ENCODE results near the gene ZCCHC4. TPM values are rescaled to one million over a fixed set of nuclear protein-coding genes. Genes with fewer than 3 reads are reported as not detected.
"Not testable (repeated sequence)": the region's sequence is repeated elsewhere in the genome, so short reads cannot be mapped to it uniquely, and the experiment has no call there.

Gene ZCCHC4
- total RNA-seq, 1 experiment from 2014 or later: 9.7 TPM

- in situ Hi-C loops (cut with HindIII; ENCODE audit: low sequenced_read_pairs): no loop called here
- no peak for DNase-seq (ENCODE audit: low spot score)
Observed at GRCh38 chr4:25313201-25313895, 774 bp downstream of the ZCCHC4 start.

GRCh38 chr4:25320336-25320735 is 7.8 kb downstream of the ZCCHC4 start:
- DNase-seq (ENCODE audit: low spot score): no peak
- in situ Hi-C loops (cut with HindIII; ENCODE audit: low sequenced_read_pairs): no loop called here

- DNase-seq (ENCODE audit: low spot score): no peak
Observed at GRCh38 chr4:25320773-25321172, 8.2 kb downstream of the ZCCHC4 start.

GRCh38 chr4:25321703-25322102 is 9.1 kb downstream of the ZCCHC4 start:
- in situ Hi-C loops (cut with HindIII; ENCODE audit: low sequenced_read_pairs): no loop called here
- no peak for DNase-seq (ENCODE audit: low spot score)

More at GRCh38 chr4:25320773-25321172, 8.2 kb downstream of the ZCCHC4 start:
- in situ Hi-C loops (cut with HindIII; ENCODE audit: low sequenced_read_pairs): no loop called here

- in situ Hi-C loops (cut with HindIII; ENCODE audit: low sequenced_read_pairs); DNase-seq (ENCODE audit: low spot score): not testable (repeated sequence)
Observed at GRCh38 chr4:25328463-25328862, 15.9 kb downstream of the ZCCHC4 start.

- DNase-seq (ENCODE audit: low spot score): no peak
- in situ Hi-C loops (cut with HindIII; ENCODE audit: low sequenced_read_pairs): no loop called here
Observed at GRCh38 chr4:25330335-25330734, 17.8 kb downstream of the ZCCHC4 start.

- in situ Hi-C loops (cut with HindIII; ENCODE audit: low sequenced_read_pairs): no loop called here
- DNase-seq (ENCODE audit: low spot score): no peak
Observed at GRCh38 chr4:25330905-25331808, 18.6 kb downstream of the ZCCHC4 start.

GRCh38 chr4:25343671-25344070 is 31.1 kb downstream of the ZCCHC4 start:
- no peak for DNase-seq (ENCODE audit: low spot score)
- in situ Hi-C loops (cut with HindIII; ENCODE audit: low sequenced_read_pairs): no loop called here

GRCh38 chr4:25345744-25346143 is 33.2 kb downstream of the ZCCHC4 start:
- DNase-seq (ENCODE audit: low spot score): no peak
- in situ Hi-C loops (cut with HindIII; ENCODE audit: low sequenced_read_pairs): no loop called here

- in situ Hi-C loops (cut with HindIII; ENCODE audit: low sequenced_read_pairs): no loop called here
- DNase-seq (ENCODE audit: low spot score): no peak
Observed at GRCh38 chr4:25346913-25347312, 34.3 kb downstream of the ZCCHC4 start.

GRCh38 chr4:25347473-25347872 is 34.9 kb downstream of the ZCCHC4 start:
- DNase-seq (ENCODE audit: low spot score): no peak
- in situ Hi-C loops (cut with HindIII; ENCODE audit: low sequenced_read_pairs): no loop called here

- DNase-seq (ENCODE audit: low spot score): no peak
- in situ Hi-C loops (cut with HindIII; ENCODE audit: low sequenced_read_pairs): no loop called here
Observed at GRCh38 chr4:25347971-25348370, 35.4 kb downstream of the ZCCHC4 start.

GRCh38 chr4:25350561-25350960 is 38.0 kb downstream of the ZCCHC4 start:
- DNase-seq (ENCODE audit: low spot score): no peak
- in situ Hi-C loops (cut with HindIII; ENCODE audit: low sequenced_read_pairs): no loop called here

GRCh38 chr4:25351777-25352416 is 39.3 kb downstream of the ZCCHC4 start:
- DNase-seq (ENCODE audit: low spot score): no peak
- in situ Hi-C loops (cut with HindIII; ENCODE audit: low sequenced_read_pairs): no loop called here

GRCh38 chr4:25356068-25356467 is 43.5 kb downstream of the ZCCHC4 start:
- no peak for DNase-seq (ENCODE audit: low spot score)
- in situ Hi-C loops (cut with HindIII; ENCODE audit: low sequenced_read_pairs): no loop called here

- in situ Hi-C loops (cut with HindIII; ENCODE audit: low sequenced_read_pairs): no loop called here
- no peak for DNase-seq (ENCODE audit: low spot score)
Observed at GRCh38 chr4:25358515-25359275, 46.1 kb downstream of the ZCCHC4 start.

GRCh38 chr4:25361253-25361652 is 48.7 kb downstream of the ZCCHC4 start:
- in situ Hi-C loops (cut with HindIII; ENCODE audit: low sequenced_read_pairs): no loop called here
- no peak for DNase-seq (ENCODE audit: low spot score)

- DNase-seq (ENCODE audit: low spot score): peak; percentile 47
- in situ Hi-C loops (cut with HindIII; ENCODE audit: low sequenced_read_pairs): no loop called here
Observed at GRCh38 chr4:25367004-25367621, 54.5 kb downstream of the ZCCHC4 start.

- in situ Hi-C loops (cut with HindIII; ENCODE audit: low sequenced_read_pairs): no loop called here
- no peak for DNase-seq (ENCODE audit: low spot score)
Observed at GRCh38 chr4:25367877-25368276, 55.3 kb downstream of the ZCCHC4 start.

Data from G401 (cell line).